CD4-positive, alpha-beta memory T cell (primary cell): ENCODE results near the gene CDK15. TPM values are rescaled to one million over a fixed set of nuclear protein-coding genes. Genes with fewer than 3 reads are reported as not detected.

ENCODE experiments used
- CTCF ChIA-PET: fragments of 350-600 bp; sonication (Branson Sonifier 250); formaldehyde crosslinking; loops from one replicate; lab custom pipeline; 2021; ENCODE audit warnings: inconsistent platforms; ENCODE audit not compliant: partially characterized antibody; lab: Charles Lee
- POLR2A ChIA-PET: fragments of 350-600 bp; sonication (Branson Sonifier 250); formaldehyde crosslinking; loops from one replicate; lab custom pipeline; 2021; ENCODE audit not compliant: partially characterized antibody; lab: Charles Lee
- DNase-seq, 5 donors: peaks; one replicate each; pipeline versions ENCODE4 v3.0.0 to v3.0.0-alpha.2; 2020 to 2022; ENCODE audit warnings: mixed read lengths in 1 of 5
- H3K27ac ChIP-seq: one replicate; pipeline ENCODE4 v1.7.0; 2013; ENCODE audit warnings: low read depth, low read length
- H3K27me3 ChIP-seq: 2 replicates; pipeline ENCODE4 v1.7.0; 2013; ENCODE audit warnings: mild to moderate bottlenecking, low read length, moderate library complexity; ENCODE audit not compliant: insufficient read depth
- H3K36me3 ChIP-seq: 2 replicates; pipeline ENCODE4 v1.7.0; 2013; ENCODE audit warnings: mild to moderate bottlenecking, low read length, moderate library complexity; ENCODE audit not compliant: insufficient read depth
- H3K4me1 ChIP-seq: 2 replicates; pipeline ENCODE4 v1.7.0; 2013; ENCODE audit warnings: mild to moderate bottlenecking, low read length, moderate library complexity; ENCODE audit not compliant: insufficient read depth
- H3K4me3 ChIP-seq, 2 donors: one replicate each; pipeline ENCODE4 v1.7.0; 2013; ENCODE audit warnings: low read length in 2 of 2, mild to moderate bottlenecking in 1 of 2
- H3K9me3 ChIP-seq, 2 donors: one replicate each; pipeline ENCODE4 v1.7.0; 2013; ENCODE audit warnings: low read length in 2 of 2, control low read depth in 1 of 2; ENCODE audit not compliant: control insufficient read depth in 1 of 2
- H3K27ac Mint-ChIP-seq, 7 donors: one replicate each; pipeline ENCODE4 v1.8.0; 2020 to 2021; ENCODE audit warnings: mixed read lengths in 7 of 7, mild to moderate bottlenecking in 6 of 7, inconsistent platforms in 3 of 7, moderate library complexity in 3 of 7
- H3K27me3 Mint-ChIP-seq, 2 donors: one replicate each; pipeline ENCODE4 v1.8.0; 2020 to 2021; ENCODE audit warnings: mixed read lengths in 2 of 2
- H3K36me3 Mint-ChIP-seq, 2 donors: one replicate each; pipeline ENCODE4 v1.8.0; 2020 to 2021; ENCODE audit warnings: mixed read lengths in 2 of 2, inconsistent platforms in 1 of 2, mild to moderate bottlenecking in 1 of 2
- H3K4me1 Mint-ChIP-seq, 4 donors: one replicate each; pipeline ENCODE4 v1.8.0; 2020 to 2021; ENCODE audit warnings: mixed read lengths in 4 of 4, mild to moderate bottlenecking in 1 of 4
- H3K4me3 Mint-ChIP-seq, 8 donors: one replicate each; pipeline ENCODE4 v1.8.0; 2020 to 2021; ENCODE audit warnings: mixed read lengths in 8 of 8, mild to moderate bottlenecking in 7 of 8, moderate library complexity in 6 of 8, inconsistent platforms in 3 of 8
- H3K9me3 Mint-ChIP-seq, 8 donors: one replicate each; pipeline ENCODE4 v1.8.0; 2020 to 2021; ENCODE audit warnings: mixed read lengths in 8 of 8, mild to moderate bottlenecking in 5 of 8, inconsistent platforms in 3 of 8, moderate library complexity in 1 of 8
- intact Hi-C: fragments of 100-400 bp; cut with micrococcal nuclease; formaldehyde crosslinking; loops from one replicate; pipeline ENCODE4 v1.15.1; 2023
- polyA plus RNA-seq, 2 donors: library from polyadenylated mRNA; unstranded; fragments of 300-500 nt; fragmentation: Illumina TruSeq; gene quantifications; one replicate each; pipeline ENCODE4 v1.2.3, GENCODE V29; 2021
- total RNA-seq, 2 experiments: library from RNA; stranded (reverse); gene quantifications; one replicate each; pipeline ENCODE4 v1.2.3, GENCODE V29; 2021

Gene CDK15
- total and polyA plus RNA-seq, 4 experiments from 2014 or later, result not detected

DNA sequence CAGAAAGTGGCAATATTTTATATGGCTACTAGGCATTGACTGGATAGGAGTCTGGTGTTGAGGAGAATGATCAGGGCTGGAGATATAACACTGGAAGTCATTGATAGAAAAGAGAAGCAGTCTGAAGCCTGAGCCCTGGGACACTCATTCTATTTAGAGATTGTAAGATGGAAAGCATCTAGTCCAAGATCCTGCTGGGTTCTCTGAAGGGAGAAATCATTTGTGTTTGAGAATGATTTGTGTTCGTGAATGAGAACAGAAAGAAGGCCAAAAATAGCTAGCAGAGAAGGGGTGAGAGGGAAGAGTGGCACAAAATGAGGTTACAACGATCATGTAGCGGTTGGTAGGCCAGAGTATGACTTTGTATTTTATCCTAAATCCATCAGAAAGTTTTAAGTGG lies 18.0 kb upstream of the CDK15 start:
- Mint-ChIP-seq H3K27me3 (peaks cover 3 to 9% of the 10 kb centered on the region in 2 donors), H3K9me3 (peaks cover 0 to 2% (median 0%) of the 10 kb centered on the region in 8 donors), H3K4me1 (no peaks in the 10 kb centered on the region), H3K4me3 (no peak overlapping the region), H3K27ac (no peak overlapping the region), H3K36me3 (no peaks in the 10 kb centered on the region)
- no peaks in the 10 kb centered on the region for H3K27me3 ChIP-seq
- CTCF ChIA-PET, result no interaction called here
- DNase-seq, result no peak
- no peak overlapping the region for H3K4me3 ChIP-seq
- POLR2A ChIA-PET, result interaction anchor here (1.0 kb wide), 1 partner anchor 10 kb away, joined by 3 read pairs; no protein-coding TSS in a partner anchor
- no peaks in the 10 kb centered on the region for H3K4me1 ChIP-seq
- H3K9me3 ChIP-seq, result no peaks in the 10 kb centered on the region
- H3K27ac ChIP-seq, result no peak overlapping the region
- intact Hi-C loops, result no loop called here
- no peaks in the 10 kb centered on the region for H3K36me3 ChIP-seq

- Histone ChIP-seq H3K27ac (no peak overlapping the region), H3K4me3 (no peak overlapping the region), H3K9me3 (no peaks in the 10 kb centered on the region), H3K27me3 (no peaks in the 10 kb centered on the region), H3K36me3 (no peaks in the 10 kb centered on the region), H3K4me1 (no peaks in the 10 kb centered on the region)
- no peaks in the 10 kb centered on the region for H3K36me3 Mint-ChIP-seq
- ChIA-PET CTCF (no interaction called here), POLR2A (interaction anchor here (1.0 kb wide), 1 partner anchor 11 kb away, joined by 3 read pairs; no protein-coding TSS in a partner anchor)
- intact Hi-C loops, result no loop called here
- no peak overlapping the region for H3K4me3 Mint-ChIP-seq
- H3K9me3 Mint-ChIP-seq, result peaks cover 0 to 2% (median 0%) of the 10 kb centered on the region in 8 donors
- H3K27me3 Mint-ChIP-seq, result peaks cover 3 to 8% of the 10 kb centered on the region in 2 donors
- H3K27ac Mint-ChIP-seq, result no peak overlapping the region
- no peak for DNase-seq
- no peaks in the 10 kb centered on the region for H3K4me1 Mint-ChIP-seq
These were observed 16.9 kb upstream of the CDK15 start for GRCh38 chr2:201789395-201789794.

GRCh38 chr2:201790291-201790690 lies 16.0 kb upstream of the CDK15 start:
- no peak for DNase-seq
- peaks cover 0 to 2% (median 0%) of the 10 kb centered on the region in 8 donors for H3K9me3 Mint-ChIP-seq
- Histone ChIP-seq H3K27ac (no peak overlapping the region), H3K36me3 (no peaks in the 10 kb centered on the region), H3K4me1 (no peaks in the 10 kb centered on the region), H3K4me3 (no peak overlapping the region), H3K27me3 (no peaks in the 10 kb centered on the region), H3K9me3 (no peaks in the 10 kb centered on the region)
- no peaks in the 10 kb centered on the region for H3K36me3 Mint-ChIP-seq
- peaks cover 3 to 8% of the 10 kb centered on the region in 2 donors for H3K27me3 Mint-ChIP-seq
- intact Hi-C loops, result no loop called here
- H3K27ac Mint-ChIP-seq, result no peak overlapping the region
- CTCF ChIA-PET, result interaction anchor here (0.6 kb wide), 1 partner anchor 1510 kb away, joined by 4 read pairs; no protein-coding TSS in a partner anchor
- POLR2A ChIA-PET, result no interaction called here
- H3K4me1 Mint-ChIP-seq, result no peaks in the 10 kb centered on the region
- no peak overlapping the region for H3K4me3 Mint-ChIP-seq

GRCh38 chr2:201790989-201791388 lies 15.3 kb upstream of the CDK15 start:
- Mint-ChIP-seq H3K36me3 (no peaks in the 10 kb centered on the region), H3K4me3 (no peak overlapping the region), H3K9me3 (peaks cover 0 to 2% (median 0%) of the 10 kb centered on the region in 8 donors), H3K27ac (no peak overlapping the region), H3K4me1 (no peaks in the 10 kb centered on the region), H3K27me3 (peaks cover 6 to 8% of the 10 kb centered on the region in 2 donors)
- Histone ChIP-seq H3K27me3 (no peaks in the 10 kb centered on the region), H3K9me3 (no peaks in the 10 kb centered on the region), H3K36me3 (no peaks in the 10 kb centered on the region), H3K4me3 (no peak overlapping the region), H3K27ac (no peak overlapping the region), H3K4me1 (no peaks in the 10 kb centered on the region)
- DNase-seq, result no peak
- POLR2A ChIA-PET, result no interaction called here
- intact Hi-C loops, result no loop called here
- CTCF ChIA-PET, result interaction anchor here (0.6 kb wide), 1 partner anchor 1509 kb away, joined by 4 read pairs; no protein-coding TSS in a partner anchor

DNA sequence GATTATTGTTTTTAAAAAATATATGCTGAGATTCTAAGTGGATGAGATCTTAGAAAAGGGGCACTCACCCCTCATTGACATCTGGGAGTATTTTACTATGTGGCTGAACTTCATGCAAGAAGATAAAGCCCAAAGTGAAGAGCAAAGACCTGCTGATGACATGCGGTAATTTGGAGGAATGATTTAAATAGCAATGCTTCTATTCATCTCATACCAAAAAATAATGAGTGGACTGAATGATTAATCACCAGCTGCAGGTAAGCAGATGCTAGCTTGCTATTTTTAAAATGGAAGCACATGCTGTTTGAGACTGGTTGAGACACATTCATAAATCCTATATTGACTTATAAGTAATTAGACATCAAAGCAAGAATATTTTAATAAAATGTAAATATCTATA lies 12.7 kb upstream of the CDK15 start:
- ChIA-PET POLR2A (no interaction called here), CTCF (no interaction called here)
- Mint-ChIP-seq H3K27me3 (peaks cover 5 to 11% of the 10 kb centered on the region in 2 donors), H3K27ac (no peak overlapping the region), H3K9me3 (peaks cover 0 to 4% (median 0%) of the 10 kb centered on the region in 8 donors), H3K4me3 (no peak overlapping the region), H3K36me3 (no peaks in the 10 kb centered on the region), H3K4me1 (no peaks in the 10 kb centered on the region)
- no peak overlapping the region for H3K27ac ChIP-seq
- H3K27me3 ChIP-seq, result no peaks in the 10 kb centered on the region
- DNase-seq, result no peak
- H3K36me3 ChIP-seq, result no peaks in the 10 kb centered on the region
- no peak overlapping the region for H3K4me3 ChIP-seq
- H3K4me1 ChIP-seq, result no peaks in the 10 kb centered on the region
- no peaks in the 10 kb centered on the region for H3K9me3 ChIP-seq
- intact Hi-C loops, result no loop called here

- Mint-ChIP-seq H3K4me1 (no peaks in the 10 kb centered on the region), H3K4me3 (no peak overlapping the region), H3K27me3 (peaks cover 5 to 11% of the 10 kb centered on the region in 2 donors), H3K9me3 (peaks cover 0 to 4% (median 0%) of the 10 kb centered on the region in 8 donors), H3K27ac (no peak overlapping the region), H3K36me3 (no peaks in the 10 kb centered on the region)
- Histone ChIP-seq H3K27ac (no peak overlapping the region), H3K36me3 (no peaks in the 10 kb centered on the region), H3K4me3 (no peak overlapping the region), H3K4me1 (no peaks in the 10 kb centered on the region), H3K9me3 (no peaks in the 10 kb centered on the region), H3K27me3 (no peaks in the 10 kb centered on the region)
- no peak for DNase-seq
- intact Hi-C loops, result no loop called here
- POLR2A ChIA-PET, result no interaction called here
- CTCF ChIA-PET, result no interaction called here
These were observed 12.0 kb upstream of the CDK15 start for GRCh38 chr2:201794294-201794693.

- Histone ChIP-seq H3K4me3 (no peak overlapping the region), H3K27me3 (peaks cover 3% of the 10 kb centered on the region), H3K36me3 (no peaks in the 10 kb centered on the region), H3K4me1 (no peaks in the 10 kb centered on the region), H3K9me3 (no peaks in the 10 kb centered on the region), H3K27ac (no peak overlapping the region)
- no peak for DNase-seq
- H3K9me3 Mint-ChIP-seq, result peaks cover 0 to 4% (median 0%) of the 10 kb centered on the region in 8 donors
- ChIA-PET POLR2A (no interaction called here), CTCF (interaction anchor here (1.0 kb wide), 1 partner anchor 15 kb away, joined by 3 read pairs; the partner anchor contains the start of gene ALS2)
- H3K27me3 Mint-ChIP-seq, result peaks cover 5 to 12% of the 10 kb centered on the region in 2 donors
- intact Hi-C loops, result no loop called here
- H3K4me3 Mint-ChIP-seq, result no peak overlapping the region
- H3K36me3 Mint-ChIP-seq, result no peaks in the 10 kb centered on the region
- no peaks in the 10 kb centered on the region for H3K4me1 Mint-ChIP-seq
- H3K27ac Mint-ChIP-seq, result no peak overlapping the region
These were observed 10.5 kb upstream of the CDK15 start for GRCh38 chr2:201795607-201796477.
